ENCODE measurements around the gene SPATA45. TPM values are rescaled to one million over a fixed set of nuclear protein-coding genes. Genes with fewer than 3 reads are reported as not detected.

SPATA45 gene
- total and polyA plus RNA-seq, 2 donors (not counting 1 experiment from before 2014, with no cell fraction given): 0.44 to 0.83 TPM

DNA sequence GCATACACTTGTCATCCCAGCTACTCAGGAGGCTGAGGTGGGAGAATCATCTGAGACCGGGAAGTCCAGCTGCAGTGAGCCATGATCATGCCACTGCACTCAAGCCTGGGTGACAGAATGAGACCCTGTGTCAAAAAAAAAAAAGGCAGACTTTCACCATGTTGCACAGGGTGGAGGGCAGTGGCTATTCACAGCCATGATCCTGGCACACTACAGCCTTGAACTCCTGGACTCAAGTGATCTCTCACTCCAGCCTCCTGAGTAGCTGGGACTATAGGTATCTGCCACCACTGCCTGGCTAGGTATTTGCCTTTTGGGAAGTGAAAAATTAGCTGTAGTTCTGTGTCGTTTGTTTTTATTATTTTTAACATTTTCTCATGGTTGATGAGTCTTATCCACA, 19.1 kb downstream of the SPATA45 start:
- H3K79me2 ChIP-seq (ENCODE audit: control insufficient read depth, insufficient read depth, low read length): no peaks in the 10 kb centered on the region
- H3K27me3 ChIP-seq (ENCODE audit: control insufficient read depth, insufficient read depth, low read length): no peaks in the 10 kb centered on the region
- no peaks in the 10 kb centered on the region for H3K9me3 ChIP-seq (ENCODE audit: control insufficient read depth, insufficient read depth, low read depth, low read length)
- no peak overlapping the region for H3K4me2 ChIP-seq (ENCODE audit: extremely low read depth, insufficient read depth, low read length)
- no peak overlapping the region for H2AFZ ChIP-seq (ENCODE audit: low read length)
- H4K20me1 ChIP-seq (ENCODE audit: control insufficient read depth, extremely low read depth, insufficient read depth, low read length): no peaks in the 10 kb centered on the region
- H3K4me3 ChIP-seq (replicated peaks in 1 of 4; ENCODE audit: control extremely low read depth in 1 of 4, insufficient read depth in 1 of 4, low read depth in 3 of 4, low read length in 4 of 4): no peak overlapping the region
- no peak for DNase-seq (ENCODE audit: low read depth in 2 of 2)
- no peaks in the 10 kb centered on the region for H3K4me1 ChIP-seq (ENCODE audit: control insufficient read depth, extremely low read depth, insufficient read depth, low read length)
- TF ChIP-seq EZH2 (IDR thresholded peaks at IDR 0.05; ENCODE audit: low read length, missing control alignments): no peak
- TF ChIP-seq, protein P1, sequence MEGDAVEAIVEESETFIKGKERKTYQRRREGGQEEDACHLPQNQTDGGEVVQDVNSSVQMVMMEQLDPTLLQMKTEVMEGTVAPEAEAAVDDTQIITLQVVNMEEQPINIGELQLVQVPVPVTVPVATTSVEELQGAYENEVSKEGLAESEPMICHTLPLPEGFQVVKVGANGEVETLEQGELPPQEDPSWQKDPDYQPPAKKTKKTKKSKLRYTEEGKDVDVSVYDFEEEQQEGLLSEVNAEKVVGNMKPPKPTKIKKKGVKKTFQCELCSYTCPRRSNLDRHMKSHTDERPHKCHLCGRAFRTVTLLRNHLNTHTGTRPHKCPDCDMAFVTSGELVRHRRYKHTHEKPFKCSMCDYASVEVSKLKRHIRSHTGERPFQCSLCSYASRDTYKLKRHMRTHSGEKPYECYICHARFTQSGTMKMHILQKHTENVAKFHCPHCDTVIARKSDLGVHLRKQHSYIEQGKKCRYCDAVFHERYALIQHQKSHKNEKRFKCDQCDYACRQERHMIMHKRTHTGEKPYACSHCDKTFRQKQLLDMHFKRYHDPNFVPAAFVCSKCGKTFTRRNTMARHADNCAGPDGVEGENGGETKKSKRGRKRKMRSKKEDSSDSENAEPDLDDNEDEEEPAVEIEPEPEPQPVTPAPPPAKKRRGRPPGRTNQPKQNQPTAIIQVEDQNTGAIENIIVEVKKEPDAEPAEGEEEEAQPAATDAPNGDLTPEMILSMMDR (conservative IDR thresholded peaks at IDR 0.05 in 1 of 2, IDR thresholded peaks at IDR 0.05 in 1 of 2; ENCODE audit: low read depth in 1 of 2, low read length in 2 of 2): no peak
- H3K9ac ChIP-seq (ENCODE audit: insufficient read depth, low read length): no peak overlapping the region
- H3K36me3 ChIP-seq (ENCODE audit: control insufficient read depth, insufficient read depth, low read length): no peaks in the 10 kb centered on the region
- H3K27ac ChIP-seq (ENCODE audit: insufficient read depth, low read length): no peak overlapping the region

DNA sequence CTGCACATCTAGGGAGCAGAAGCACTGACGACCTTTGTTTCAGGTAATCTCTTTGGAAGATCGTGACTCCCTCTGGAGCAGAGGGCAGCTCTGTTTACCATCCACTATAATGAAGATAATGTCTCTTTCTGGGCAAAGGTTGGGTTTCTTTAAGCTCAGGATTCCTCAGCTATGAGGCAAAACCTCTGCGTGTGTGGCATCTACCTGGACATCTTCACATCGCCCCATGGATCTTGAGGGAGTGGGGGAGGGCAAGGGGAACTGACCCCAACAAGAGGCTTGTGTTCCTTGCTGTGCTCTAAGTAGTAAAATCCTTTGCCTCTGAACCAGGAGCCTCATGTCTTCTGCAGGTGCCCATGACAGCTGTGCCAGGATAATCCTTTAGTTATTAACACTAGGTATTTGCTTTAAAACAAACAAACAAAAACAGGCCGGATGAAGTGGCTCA, 19.6 kb downstream of the SPATA45 start:
- H3K27me3 ChIP-seq (ENCODE audit: control insufficient read depth, insufficient read depth, low read length): no peaks in the 10 kb centered on the region
- H3K36me3 ChIP-seq (ENCODE audit: control insufficient read depth, insufficient read depth, low read length): no peaks in the 10 kb centered on the region
- TF ChIP-seq EZH2 (IDR thresholded peaks at IDR 0.05; ENCODE audit: low read length, missing control alignments): no peak
- TF ChIP-seq, protein P1 (conservative IDR thresholded peaks at IDR 0.05 in 1 of 2, IDR thresholded peaks at IDR 0.05 in 1 of 2; ENCODE audit: low read depth in 1 of 2, low read length in 2 of 2): no peak
- no peaks in the 10 kb centered on the region for H3K9me3 ChIP-seq (ENCODE audit: control insufficient read depth, insufficient read depth, low read depth, low read length)
- H2AFZ ChIP-seq (ENCODE audit: low read length): no peak overlapping the region
- H3K4me2 ChIP-seq (ENCODE audit: extremely low read depth, insufficient read depth, low read length): no peak overlapping the region
- no peak overlapping the region for H3K4me3 ChIP-seq (replicated peaks in 1 of 4; ENCODE audit: control extremely low read depth in 1 of 4, insufficient read depth in 1 of 4, low read depth in 3 of 4, low read length in 4 of 4)
- DNase-seq (ENCODE audit: low read depth in 2 of 2): no peak
- no peaks in the 10 kb centered on the region for H3K4me1 ChIP-seq (ENCODE audit: control insufficient read depth, extremely low read depth, insufficient read depth, low read length)
- no peaks in the 10 kb centered on the region for H3K79me2 ChIP-seq (ENCODE audit: control insufficient read depth, insufficient read depth, low read length)
- H3K27ac ChIP-seq (ENCODE audit: insufficient read depth, low read length): no peak overlapping the region
- H4K20me1 ChIP-seq (ENCODE audit: control insufficient read depth, extremely low read depth, insufficient read depth, low read length): no peaks in the 10 kb centered on the region
- no peak overlapping the region for H3K9ac ChIP-seq (ENCODE audit: insufficient read depth, low read length)

DNA sequence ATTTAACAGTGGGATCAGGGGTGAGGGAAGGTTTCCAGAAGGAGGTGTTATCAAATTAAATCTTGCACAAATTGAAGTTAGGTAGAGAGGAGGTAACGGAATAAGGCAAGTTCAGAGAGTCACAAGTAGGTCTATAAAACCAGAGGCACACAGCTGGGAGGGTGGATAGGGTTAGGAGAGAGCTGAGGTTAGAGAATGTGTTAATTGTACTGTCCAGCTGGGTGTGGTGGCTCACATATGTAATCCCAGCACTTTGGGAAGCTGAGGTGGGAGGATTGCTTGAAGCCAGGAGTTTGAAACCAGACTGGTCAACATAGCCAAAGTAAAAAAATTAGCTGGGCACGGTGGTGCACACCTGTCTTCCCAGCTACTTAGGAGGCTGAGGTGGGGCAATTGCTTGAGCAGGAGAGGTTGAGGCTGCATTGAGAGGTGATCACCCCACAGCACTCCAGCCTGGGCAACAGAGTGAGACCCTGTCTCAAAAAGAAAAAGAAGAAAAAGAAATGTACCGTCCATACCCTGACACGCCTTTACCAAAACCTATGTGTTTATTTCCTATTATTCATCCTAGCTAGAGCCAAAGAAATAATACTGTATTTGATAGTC, 20.2 kb downstream of the SPATA45 start:
- Histone ChIP-seq H4K20me1 (ENCODE audit: control insufficient read depth, extremely low read depth, insufficient read depth, low read length) (no peaks in the 10 kb centered on the region), H3K79me2 (ENCODE audit: control insufficient read depth, insufficient read depth, low read length) (no peaks in the 10 kb centered on the region), H3K9me3 (ENCODE audit: control insufficient read depth, insufficient read depth, low read depth, low read length) (no peaks in the 10 kb centered on the region), H3K4me1 (ENCODE audit: control insufficient read depth, extremely low read depth, insufficient read depth, low read length) (no peaks in the 10 kb centered on the region), H3K9ac (ENCODE audit: insufficient read depth, low read length) (no peak overlapping the region), H3K27me3 (ENCODE audit: control insufficient read depth, insufficient read depth, low read length) (no peaks in the 10 kb centered on the region), H2AFZ (ENCODE audit: low read length) (no peak overlapping the region), H3K4me2 (ENCODE audit: extremely low read depth, insufficient read depth, low read length) (no peak overlapping the region), H3K27ac (ENCODE audit: insufficient read depth, low read length) (no peak overlapping the region), H3K36me3 (ENCODE audit: control insufficient read depth, insufficient read depth, low read length) (no peaks in the 10 kb centered on the region), H3K4me3 (replicated peaks in 1 of 4; ENCODE audit: control extremely low read depth in 1 of 4, insufficient read depth in 1 of 4, low read depth in 3 of 4, low read length in 4 of 4) (no peak overlapping the region)
- TF ChIP-seq, protein P1 (conservative IDR thresholded peaks at IDR 0.05 in 1 of 2, IDR thresholded peaks at IDR 0.05 in 1 of 2; ENCODE audit: low read depth in 1 of 2, low read length in 2 of 2): no peak
- TF ChIP-seq EZH2 (IDR thresholded peaks at IDR 0.05; ENCODE audit: low read length, missing control alignments): no peak
- DNase-seq (ENCODE audit: low read depth in 2 of 2): no peak
